HEK293T (cell line): Measurements from ENCODE around the gene HTR3A.

ENCODE experiments used
- CTCF ChIA-PET: fragments of 350-600 bp; formaldehyde crosslinking; extraction: SDS; loops from one replicate; lab custom pipeline; 2021; ENCODE audit warnings: antibody characterized with exemption, inconsistent platforms; lab: Yijun Ruan, JAX
- POLR2A ChIA-PET: fragments of 350-600 bp; formaldehyde crosslinking; extraction: SDS; loops from one replicate; lab custom pipeline; 2020; ENCODE audit warnings: antibody characterized with exemption, inconsistent platforms; lab: Yijun Ruan, JAX
- DNase-seq: peaks from one replicate; pipeline ENCODE4 v3.0.0; 2012; ENCODE audit warnings: mixed read lengths; ENCODE audit errors: extremely low spot score
- ARNT ChIP-seq: fragments of 450-650 bp; IDR thresholded peaks from 2 replicates; pipeline ENCODE4 v1.6.1; 2017; ENCODE audit warnings: mild to moderate bottlenecking
- BHLHE40 ChIP-seq: fragments of 450-650 bp; IDR thresholded peaks from 2 replicates; pipeline ENCODE4 v1.6.1; 2016; ENCODE audit warnings: mild to moderate bottlenecking, moderate library complexity, borderline replicate concordance
- CTBP1 ChIP-seq: fragments of 450-650 bp; IDR thresholded peaks from 2 replicates; pipeline ENCODE4 v1.6.1; 2016; ENCODE audit warnings: borderline replicate concordance
- ELF4 ChIP-seq: fragments of 450-650 bp; IDR thresholded peaks from 2 replicates; pipeline ENCODE4 v1.6.1; 2017; ENCODE audit warnings: antibody characterized with exemption
- FOXA1 ChIP-seq: fragments of 450-650 bp; IDR thresholded peaks from 2 replicates; pipeline ENCODE4 v1.6.1; 2016; ENCODE audit warnings: mild to moderate bottlenecking
- FOXK2 ChIP-seq: fragments of 450-650 bp; IDR thresholded peaks from 2 replicates; pipeline ENCODE4 v1.6.1; 2016; ENCODE audit warnings: mild to moderate bottlenecking
- FOXM1 ChIP-seq: fragments of 450-650 bp; IDR thresholded peaks from 2 replicates; pipeline ENCODE4 v1.6.1; 2017; ENCODE audit warnings: mild to moderate bottlenecking, borderline replicate concordance
- HDGF ChIP-seq: fragments of 450-650 bp; IDR thresholded peaks from 2 replicates; pipeline ENCODE4 v1.6.1; 2017; ENCODE audit warnings: antibody characterized with exemption, borderline replicate concordance
- L3MBTL2 ChIP-seq: fragments of 450-650 bp; conservative IDR thresholded peaks from 2 replicates; pipeline ENCODE4 v1.6.1; 2016; ENCODE audit warnings: mild to moderate bottlenecking
- LEF1 ChIP-seq: fragments of 450-650 bp; IDR thresholded peaks from 2 replicates; pipeline ENCODE4 v1.6.1; 2017; ENCODE audit warnings: mild to moderate bottlenecking, borderline replicate concordance
- NFRKB ChIP-seq: fragments of 450-650 bp; IDR thresholded peaks from 2 replicates; pipeline ENCODE4 v1.6.1; 2016; ENCODE audit warnings: mild to moderate bottlenecking, moderate library complexity
- PKNOX1 ChIP-seq: fragments of 450-650 bp; IDR thresholded peaks from 2 replicates; pipeline ENCODE4 v1.6.1; 2016
- SP1 ChIP-seq: fragments of 450-650 bp; IDR thresholded peaks from 2 replicates; pipeline ENCODE4 v1.6.1; 2017
- SUZ12 ChIP-seq: fragments of 450-650 bp; IDR thresholded peaks from 2 replicates; pipeline ENCODE4 v1.6.1; 2016; ENCODE audit warnings: mild to moderate bottlenecking
- TARDBP ChIP-seq: fragments of 450-650 bp; IDR thresholded peaks from 2 replicates; pipeline ENCODE4 v1.6.1; 2016
- ZNF384 ChIP-seq: fragments of 450-650 bp; IDR thresholded peaks from 2 replicates; pipeline ENCODE4 v1.6.1; 2016

The HTR3A gene

GRCh38 chr11:113952588-113952987, 22.3 kb upstream of the HTR3A start:
- ChIA-PET POLR2A (no interaction called here), CTCF (interaction anchor here (0.9 to 1.1 kb wide), 2 partner anchors 23 to 47 kb away, joined by 3 read pairs; no protein-coding TSS in a partner anchor)
- TF ChIP-seq CTBP1 (no peak), SP1 (no peak), ARNT (no peak), TARDBP (no peak), HDGF (no peak), FOXA1 (no peak), SUZ12 (no peak)
- no peak for DNase-seq

- TF ChIP-seq TARDBP (no peak), LEF1 (no peak), SP1 (no peak), ELF4 (no peak), L3MBTL2 (no peak), HDGF (no peak)
- ChIA-PET POLR2A (no interaction called here), CTCF (no interaction called here)
- DNase-seq: no peak
These were observed 20.7 kb upstream of the HTR3A start for GRCh38 chr11:113954235-113954634.

- CTCF ChIA-PET: interaction anchor here (1.3 kb wide), 1 partner anchor 61 kb away, joined by 3 read pairs; no protein-coding TSS in a partner anchor
- POLR2A ChIA-PET: no interaction called here
- no peak for DNase-seq
- TF ChIP-seq SP1 (no peak), NFRKB (no peak), BHLHE40 (no peak), PKNOX1 (no peak; the same call in 1 of the 2 replicates), CTBP1 (no peak), TARDBP (no peak), FOXK2 (no peak), HDGF (no peak), FOXM1 (no peak), ARNT (no peak), LEF1 (no peak), ZNF384 (no peak), ELF4 (no peak), FOXA1 (no peak), SUZ12 (no peak), L3MBTL2 (no peak)
These were observed 17.9 kb upstream of the HTR3A start for GRCh38 chr11:113956986-113957385.

- DNase-seq: no peak
- TF ChIP-seq SUZ12 (no peak), ELF4 (no peak), TARDBP (no peak), PKNOX1 (no peak), LEF1 (no peak), L3MBTL2 (no peak), FOXA1 (no peak), HDGF (no peak), FOXM1 (no peak), FOXK2 (no peak), SP1 (no peak), NFRKB (no peak), ARNT (no peak), CTBP1 (no peak), ZNF384 (no peak), BHLHE40 (no peak)
- ChIA-PET POLR2A (no interaction called here), CTCF (no interaction called here)
These were observed 14.1 kb upstream of the HTR3A start for GRCh38 chr11:113960702-113961330.

GRCh38 chr11:113967361-113967760, 7.5 kb upstream of the HTR3A start:
- no peak for DNase-seq
- ChIA-PET POLR2A (no interaction called here), CTCF (interaction anchor here (0.7 kb wide), 1 partner anchor 194 kb away, joined by 3 read pairs; the partner anchor contains the start of gene ZW10)
- no peak for TF ChIP-seq LEF1
- TF ChIP-seq FOXM1: no peak
- TF ChIP-seq HDGF: no peak

- POLR2A ChIA-PET: no interaction called here
- CTCF ChIA-PET: no interaction called here
- TF ChIP-seq PKNOX1 (no peak), SUZ12 (no peak), SP1 (no peak), BHLHE40 (no peak), LEF1 (no peak), L3MBTL2 (no peak), CTBP1 (no peak), TARDBP (no peak), HDGF (no peak), FOXM1 (no peak), FOXK2 (no peak), ARNT (no peak), FOXA1 (no peak), NFRKB (no peak), ELF4 (no peak), ZNF384 (no peak)
- DNase-seq: no peak
These were observed 3.3 kb upstream of the HTR3A start for GRCh38 chr11:113971506-113972195.
